WERI-Rb-1 (cell line): Measurements from ENCODE around the gene AMZ1.

Experiments
- DNase-seq: peaks from one replicate; pipeline ENCODE4 v3.0.0-alpha.2; 2020
- H3K27ac ChIP-seq: fragments of 250-450 bp; sonication (Bioruptor Pico); 2 replicates; pipeline ENCODE4 v1.5.1; 2020; ENCODE audit warnings: mild to moderate bottlenecking, moderate library complexity
- H3K27me3 ChIP-seq: fragments of 250-450 bp; sonication (Bioruptor Pico); 2 replicates; pipeline ENCODE4 v1.5.1; 2021; ENCODE audit warnings: mild to moderate bottlenecking, low read depth, moderate library complexity; ENCODE audit not compliant: insufficient read depth, severe bottlenecking
- H3K36me3 ChIP-seq: fragments of 250-450 bp; sonication (Bioruptor Pico); 2 replicates; pipeline ENCODE4 v1.5.1; 2020; ENCODE audit warnings: mild to moderate bottlenecking, moderate library complexity
- H3K4me3 ChIP-seq: 2 replicates; pipeline ENCODE4 v1.5.1; 2011; ENCODE audit warnings: low read depth, mild to moderate bottlenecking, control low read depth, low read length
- H3K9me3 ChIP-seq: fragments of 250-450 bp; sonication (Bioruptor Pico); 2 replicates; pipeline ENCODE4 v1.5.1; 2021; ENCODE audit warnings: mild to moderate bottlenecking, moderate library complexity; ENCODE audit not compliant: severe bottlenecking
- CTCF ChIP-seq: IDR thresholded peaks from 2 replicates; pipeline ENCODE4 v1.5.1; 2011; ENCODE audit warnings: low read depth, mild to moderate bottlenecking, control low read depth, inconsistent platforms, low read length

Gene AMZ1

GRCh38 chr7:2753148-2753547 lies 65.1 kb downstream of the AMZ1 start:
- no peak for DNase-seq
- no peaks in the 10 kb centered on the region for H3K27me3 ChIP-seq
- TF ChIP-seq CTCF: no peak
- no peak overlapping the region for H3K27ac ChIP-seq
- peaks cover 4% of the 10 kb centered on the region for H3K9me3 ChIP-seq
- H3K4me3 ChIP-seq: no peak overlapping the region
- no peaks in the 10 kb centered on the region for H3K36me3 ChIP-seq

- no peak for TF ChIP-seq CTCF
- DNase-seq: no peak
- H3K36me3 ChIP-seq: no peaks in the 10 kb centered on the region
- no peaks in the 10 kb centered on the region for H3K27me3 ChIP-seq
- H3K4me3 ChIP-seq: no peak overlapping the region
- H3K9me3 ChIP-seq: peaks cover 4% of the 10 kb centered on the region
- no peak overlapping the region for H3K27ac ChIP-seq
Measured at GRCh38 chr7:2754086-2754485, 66.1 kb downstream of the AMZ1 start.

- Histone ChIP-seq H3K27ac (no peak overlapping the region), H3K9me3 (peaks cover 4% of the 10 kb centered on the region), H3K36me3 (no peaks in the 10 kb centered on the region), H3K4me3 (no peak overlapping the region), H3K27me3 (no peaks in the 10 kb centered on the region)
- DNase-seq: no peak
- no peak for TF ChIP-seq CTCF
Measured at GRCh38 chr7:2754912-2755311, 66.9 kb downstream of the AMZ1 start.

GRCh38 chr7:2755531-2755930 lies 67.5 kb downstream of the AMZ1 start:
- H3K27ac ChIP-seq: no peak overlapping the region
- H3K27me3 ChIP-seq: no peaks in the 10 kb centered on the region
- no peaks in the 10 kb centered on the region for H3K36me3 ChIP-seq
- no peak overlapping the region for H3K4me3 ChIP-seq
- no peak for TF ChIP-seq CTCF
- H3K9me3 ChIP-seq: peaks cover 4% of the 10 kb centered on the region
- DNase-seq: no peak

GRCh38 chr7:2757361-2757903 lies 69.4 kb downstream of the AMZ1 start:
- H3K4me3 ChIP-seq: no peak overlapping the region
- peaks cover 4% of the 10 kb centered on the region for H3K9me3 ChIP-seq
- H3K27me3 ChIP-seq: no peaks in the 10 kb centered on the region
- no peak overlapping the region for H3K27ac ChIP-seq
- DNase-seq: no peak
- no peak for TF ChIP-seq CTCF
- H3K36me3 ChIP-seq: no peaks in the 10 kb centered on the region
